HTERT RPE-1 (cell line): ENCODE results near the gene CCR5.
"Not testable (repeated sequence)": the region's sequence is repeated elsewhere in the genome, so short reads cannot be mapped to it uniquely, and the experiment has no call there.

Experiments used
- in situ Hi-C: fragments of 300-500 bp; cut with MboI; formaldehyde crosslinking; loops from 4 replicates; pipeline ENCODE4 v1.14.3; 2020; ENCODE audit warnings: low sequenced_read_pairs

The CCR5 gene

DNA sequence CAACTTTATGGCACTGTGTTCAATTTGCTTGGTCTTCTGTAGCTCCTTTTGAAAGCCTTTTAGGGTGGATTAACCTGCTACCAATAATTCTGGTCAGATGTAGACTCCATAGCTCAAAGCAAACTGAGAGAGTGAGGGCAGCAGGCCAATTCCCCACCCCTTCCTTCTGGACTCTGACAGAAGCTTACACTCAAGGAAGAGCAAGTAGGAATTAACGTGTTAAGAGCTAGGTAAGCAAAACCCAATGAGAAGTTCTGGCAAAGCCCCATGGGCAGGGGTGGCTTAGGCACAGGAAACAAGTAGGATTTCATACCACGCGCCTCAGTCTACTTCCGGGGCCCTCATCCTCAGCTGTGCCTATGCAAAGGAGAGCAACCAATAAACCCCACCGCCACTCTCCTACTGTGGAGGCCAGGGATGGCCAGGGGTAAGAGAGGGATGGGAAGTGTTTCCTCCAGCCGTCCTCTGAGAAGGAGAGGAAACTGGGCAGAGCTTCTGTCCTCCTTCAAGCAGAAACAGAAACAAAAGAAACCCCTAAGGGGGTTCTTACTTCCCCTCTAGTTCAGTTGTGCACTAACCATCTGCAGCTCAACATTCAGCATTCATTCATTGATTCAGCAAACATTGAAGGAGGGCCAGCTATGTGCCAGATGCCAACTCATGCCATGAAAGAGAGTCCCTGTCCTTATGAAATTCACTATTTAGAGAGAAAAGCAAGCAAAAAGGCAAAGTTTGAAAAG is 12.6 kb downstream of the CCR5 start:
- in situ Hi-C loops = no loop called here

DNA sequence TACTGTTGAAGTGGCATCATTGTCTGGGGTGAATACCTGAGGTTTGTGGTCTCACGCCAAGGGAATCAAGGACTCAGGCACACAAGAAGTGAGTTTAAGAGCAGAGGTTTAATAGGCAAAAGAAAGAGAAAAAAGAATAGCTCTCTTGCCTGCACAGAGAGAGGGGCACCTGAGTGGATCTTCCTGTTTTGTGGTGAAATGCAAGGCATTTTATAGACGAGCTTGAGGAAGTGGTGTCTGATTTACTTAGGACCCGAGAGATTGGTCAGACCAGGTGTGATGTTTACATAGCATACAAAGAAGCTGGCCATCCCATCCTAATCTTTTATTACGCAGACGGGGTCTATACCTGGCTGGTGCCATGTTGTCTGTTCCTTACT is 13.2 kb downstream of the CCR5 start:
- in situ Hi-C loops = no loop called here

DNA sequence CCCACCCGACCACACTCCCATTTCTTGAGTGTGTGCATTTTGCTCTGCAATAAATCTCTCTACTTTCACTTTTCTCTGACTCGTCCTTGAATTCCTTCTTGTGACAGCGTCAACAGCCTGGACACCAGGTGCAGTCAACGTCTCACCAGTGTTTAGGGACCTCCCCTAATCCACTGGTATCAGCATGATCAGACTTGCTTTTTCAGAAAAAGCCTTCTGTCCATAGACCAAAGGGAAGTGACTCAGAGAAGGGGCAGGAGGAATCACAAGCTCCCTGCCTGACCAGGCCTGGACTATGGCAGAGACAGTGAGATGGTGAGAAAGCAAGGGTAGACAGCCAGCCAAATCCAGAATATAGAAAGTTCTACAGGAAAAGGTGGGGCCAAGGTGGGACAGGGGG is 15.5 kb downstream of the CCR5 start:
- in situ Hi-C loops = no loop called here

DNA sequence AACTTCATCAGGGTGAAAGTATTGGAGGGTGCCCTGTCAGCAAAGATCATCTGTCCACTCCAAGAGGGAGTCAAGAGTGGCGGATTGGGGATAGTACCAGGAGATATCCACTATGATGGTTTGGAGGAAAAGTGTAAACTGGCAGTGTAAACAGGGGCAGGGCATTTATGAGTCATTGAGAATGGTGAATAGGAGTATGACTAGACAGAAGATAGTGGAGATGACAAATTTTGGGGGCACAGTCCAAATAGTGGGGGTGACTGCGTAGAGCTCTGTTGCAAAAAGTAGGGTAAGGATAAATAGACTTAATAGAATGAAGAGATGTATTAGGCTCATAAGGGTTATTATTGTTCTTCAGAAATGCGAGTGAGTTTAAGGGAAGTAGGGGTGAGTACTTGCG is 18.1 kb downstream of the CCR5 start:
- in situ Hi-C loops = not testable (repeated sequence)

DNA sequence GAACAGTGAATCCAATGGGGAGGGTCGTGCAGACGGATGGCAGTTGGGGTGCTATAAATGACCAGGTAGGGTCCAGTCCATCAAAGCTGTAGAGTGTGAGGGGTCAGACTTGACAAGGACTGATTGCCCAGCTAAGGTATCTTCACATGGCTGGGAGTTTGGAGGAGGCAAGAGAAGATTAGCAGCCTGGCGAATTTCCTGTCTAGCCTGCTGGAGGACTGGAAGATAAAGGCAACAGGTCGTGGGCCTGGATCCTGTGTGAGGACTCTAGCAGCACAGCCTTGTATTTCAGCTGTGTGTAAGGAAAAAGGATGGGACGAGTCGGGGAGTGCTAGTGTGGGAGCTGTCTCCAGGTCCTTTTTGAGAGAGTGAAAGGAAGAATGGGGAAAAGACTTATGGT is 18.6 kb downstream of the CCR5 start:
- in situ Hi-C loops = no loop called here

DNA sequence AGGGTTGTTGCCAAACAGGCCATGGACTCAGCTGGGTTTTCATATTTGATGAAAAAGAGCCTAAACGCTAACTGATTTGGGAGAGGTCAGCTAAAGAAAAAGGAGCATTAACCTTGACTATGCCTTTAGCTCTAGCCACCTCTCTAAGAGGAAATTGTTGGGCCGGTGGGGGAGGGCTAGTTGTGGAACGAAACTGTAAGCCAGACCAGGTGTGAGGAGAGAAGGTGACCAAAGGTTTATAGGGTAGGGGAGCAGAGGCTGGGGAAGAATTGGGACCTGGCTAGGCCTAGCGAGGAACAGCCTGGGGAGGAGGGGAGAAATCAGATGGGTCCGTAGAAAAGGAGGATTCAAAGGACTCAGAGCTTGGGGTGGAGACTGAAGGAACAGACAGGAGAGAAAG is 20.8 kb downstream of the CCR5 start:
- in situ Hi-C loops = not testable (repeated sequence)

DNA sequence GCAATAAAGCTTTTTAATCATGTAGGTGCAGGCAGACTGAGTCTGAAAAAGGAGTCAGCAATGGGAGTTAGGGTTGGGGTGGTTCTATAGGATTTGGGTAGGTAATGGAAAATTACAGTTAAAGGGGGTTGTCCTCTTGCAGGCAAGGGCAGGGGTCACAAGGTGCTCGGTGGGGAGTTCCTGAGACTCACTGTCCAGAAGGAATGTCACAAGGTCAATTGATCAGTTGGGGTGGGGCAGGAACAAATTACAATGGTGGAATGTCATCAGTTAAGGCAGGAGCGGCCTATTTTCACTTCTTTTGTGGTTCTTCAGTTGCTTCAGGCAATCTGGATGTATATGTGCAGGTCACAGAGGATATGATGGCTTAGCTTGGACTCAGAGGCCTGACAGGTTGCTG is 22.3 kb downstream of the CCR5 start:
- in situ Hi-C loops = no loop called here

DNA sequence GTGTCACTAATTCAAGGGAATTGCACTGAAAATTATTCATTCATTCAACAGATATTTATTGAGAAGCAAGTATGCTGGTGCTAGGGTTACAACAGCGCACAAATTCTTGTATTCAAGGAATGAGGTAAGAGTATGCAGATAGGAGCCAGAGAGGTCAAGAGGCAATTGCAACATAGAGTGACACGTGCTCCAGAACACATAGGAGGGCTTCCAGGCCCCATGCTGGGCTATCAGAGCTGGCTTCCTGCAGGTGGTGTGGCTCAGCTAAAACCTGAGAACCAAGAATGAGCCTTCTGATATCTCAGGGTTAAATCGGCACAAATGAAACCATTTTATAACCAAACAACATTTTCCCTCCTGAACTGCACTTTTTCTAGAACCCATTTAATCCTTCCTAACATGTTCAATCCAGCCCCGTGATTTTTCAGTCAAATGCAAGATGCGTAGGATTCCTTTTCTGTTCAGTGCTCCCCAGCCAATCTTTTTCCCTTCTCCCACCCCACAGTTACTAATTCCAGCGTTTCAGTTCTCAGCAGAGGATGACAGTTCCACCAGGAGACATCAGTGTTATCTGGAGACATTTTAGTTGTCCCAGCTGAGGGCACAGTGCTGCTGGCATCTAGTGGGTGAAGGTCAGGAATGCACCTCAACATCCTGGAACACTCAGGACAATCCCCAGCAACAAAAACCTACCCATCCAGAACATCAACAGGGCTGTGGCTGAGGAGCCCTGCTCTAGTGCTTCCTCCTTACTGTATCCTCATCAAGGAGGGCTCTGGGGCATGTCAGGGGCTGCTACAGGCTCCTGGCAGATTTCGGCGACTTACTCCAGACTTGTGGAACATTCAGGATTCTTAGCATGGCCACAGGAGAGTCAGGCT is 23.0 kb downstream of the CCR5 start:
- in situ Hi-C loops = no loop called here

DNA sequence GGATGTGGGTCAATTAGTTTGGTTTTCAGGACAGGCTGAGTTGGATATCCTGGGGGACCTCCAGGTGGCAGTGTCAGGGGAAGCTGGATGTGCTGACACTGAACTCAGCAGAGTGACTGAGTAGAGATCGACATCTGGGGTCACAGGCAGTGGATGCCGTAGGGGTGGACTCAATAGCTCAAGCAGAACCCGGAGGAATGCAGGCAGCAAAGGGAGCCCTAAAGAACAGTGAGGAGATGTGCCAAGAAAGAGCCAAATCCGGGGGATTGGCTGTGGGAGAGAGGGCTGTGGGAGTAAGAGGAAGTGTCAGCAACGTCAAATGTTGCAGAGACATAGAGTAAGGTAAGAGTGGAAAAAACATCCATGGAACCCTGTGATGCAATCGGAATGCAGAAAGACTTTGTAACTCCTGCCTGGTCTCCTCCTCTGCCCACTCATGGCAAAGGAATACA is 24.5 kb downstream of the CCR5 start:
- in situ Hi-C loops = no loop called here

DNA sequence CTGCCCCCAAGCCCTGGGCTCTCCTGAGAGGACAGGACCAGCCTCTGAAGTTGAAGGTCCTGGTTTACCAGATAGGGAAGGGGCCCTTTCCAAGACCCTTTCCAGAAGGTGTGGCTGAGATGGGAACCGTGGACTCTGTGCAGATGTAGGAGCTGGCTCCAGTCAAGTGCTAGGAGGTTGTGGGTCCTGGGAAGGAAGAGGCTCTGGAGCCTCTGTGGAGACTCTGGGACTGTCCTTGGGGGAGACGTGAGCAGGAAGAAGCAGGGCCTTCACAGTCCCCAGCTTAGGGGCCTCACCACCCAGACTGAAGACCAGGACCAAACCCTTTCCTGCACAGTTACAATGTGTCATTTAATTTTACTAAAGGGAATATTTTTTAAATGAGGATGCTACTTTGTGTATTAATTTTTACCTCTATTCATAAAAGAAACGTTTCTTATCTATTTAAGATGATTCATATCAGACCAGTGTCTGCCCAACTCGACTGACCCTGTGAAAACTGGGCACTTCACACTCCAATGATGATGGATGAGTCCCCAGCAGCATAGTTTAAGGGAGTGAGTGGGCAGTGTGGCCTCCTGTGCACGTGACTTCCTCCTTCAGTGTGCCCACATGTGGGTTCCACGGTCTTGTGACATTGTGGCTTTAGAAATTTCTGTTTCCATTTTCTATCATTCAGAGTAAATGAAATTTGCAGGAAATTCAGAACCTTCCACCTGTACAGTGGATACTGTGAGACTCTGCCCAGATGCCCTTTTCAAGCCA is 25.2 kb downstream of the CCR5 start:
- in situ Hi-C loops = no loop called here

DNA sequence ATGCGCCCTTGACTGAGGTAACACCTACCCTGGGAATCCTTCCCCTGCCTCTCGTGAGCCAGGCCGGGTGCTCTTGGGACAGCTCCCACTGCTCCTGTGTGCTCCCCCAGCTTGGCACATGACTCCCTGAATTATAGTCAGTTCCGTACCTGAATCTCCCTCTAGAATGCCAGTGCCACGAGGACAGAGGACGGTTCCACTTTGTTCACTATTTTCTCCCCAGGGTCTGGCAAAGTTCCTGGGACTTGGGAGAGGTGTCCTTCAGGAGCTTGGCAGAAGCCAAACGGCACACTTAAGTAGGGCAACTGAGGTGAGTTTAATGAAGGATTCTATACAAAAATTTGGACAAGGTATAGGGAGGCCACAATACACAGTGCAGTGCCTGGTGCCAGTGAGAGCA is 26.4 kb downstream of the CCR5 start:
- in situ Hi-C loops = no loop called here

DNA sequence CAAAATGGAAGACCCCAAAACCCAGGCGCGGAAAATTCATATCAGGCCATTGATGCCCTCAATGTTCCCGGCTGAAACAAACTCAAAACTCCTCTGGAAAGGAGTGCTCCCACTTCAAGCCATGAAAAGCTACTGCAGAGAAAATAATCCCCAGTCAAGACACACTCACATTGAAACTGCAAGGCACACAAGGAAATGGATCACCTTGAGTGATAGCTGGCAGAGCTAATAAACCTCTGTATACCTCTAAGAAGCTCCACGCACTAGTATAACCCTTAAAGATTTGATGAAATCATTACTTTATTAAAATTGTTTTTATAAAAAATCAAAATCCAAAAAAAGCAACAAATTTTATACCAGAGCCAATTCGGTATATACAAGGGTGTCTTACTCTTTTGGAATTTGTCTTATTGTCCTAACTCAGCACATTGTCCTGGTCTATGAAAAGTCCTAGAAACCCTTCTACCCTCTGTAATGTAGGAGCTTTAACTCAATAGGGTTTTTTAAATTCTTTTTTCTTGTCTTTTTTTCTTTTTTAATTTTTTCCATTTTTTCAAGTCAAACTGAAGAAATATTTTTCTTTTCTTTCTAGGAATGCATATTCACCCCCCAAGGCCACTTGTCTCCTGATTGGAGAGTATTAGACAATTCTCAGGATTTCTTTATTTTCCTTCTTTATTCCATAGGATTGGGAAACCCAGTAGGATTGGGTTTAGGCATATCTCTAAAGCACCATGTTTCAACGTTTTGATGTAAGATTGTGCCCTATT is 27.6 kb downstream of the CCR5 start:
- in situ Hi-C loops = no loop called here

DNA sequence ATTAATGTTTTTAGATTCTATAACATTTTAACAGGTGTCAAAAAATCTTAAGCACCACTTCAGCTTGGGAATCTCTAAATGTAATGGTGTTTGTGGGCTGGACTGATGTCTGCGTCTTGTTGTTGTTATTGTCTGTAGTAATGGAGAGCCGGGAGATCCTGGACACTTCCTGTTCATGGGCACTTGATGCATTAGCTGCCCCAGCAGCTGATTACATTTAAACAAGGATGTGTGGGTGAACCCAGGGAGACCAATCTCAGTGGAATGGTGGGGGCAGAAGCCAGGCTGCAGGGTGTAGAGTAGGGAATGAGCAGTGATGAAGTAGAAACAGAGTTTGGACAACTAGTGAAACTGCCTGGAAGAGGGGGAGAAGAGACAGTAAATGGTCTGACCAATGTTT is 28.4 kb downstream of the CCR5 start:
- in situ Hi-C loops = no loop called here

DNA sequence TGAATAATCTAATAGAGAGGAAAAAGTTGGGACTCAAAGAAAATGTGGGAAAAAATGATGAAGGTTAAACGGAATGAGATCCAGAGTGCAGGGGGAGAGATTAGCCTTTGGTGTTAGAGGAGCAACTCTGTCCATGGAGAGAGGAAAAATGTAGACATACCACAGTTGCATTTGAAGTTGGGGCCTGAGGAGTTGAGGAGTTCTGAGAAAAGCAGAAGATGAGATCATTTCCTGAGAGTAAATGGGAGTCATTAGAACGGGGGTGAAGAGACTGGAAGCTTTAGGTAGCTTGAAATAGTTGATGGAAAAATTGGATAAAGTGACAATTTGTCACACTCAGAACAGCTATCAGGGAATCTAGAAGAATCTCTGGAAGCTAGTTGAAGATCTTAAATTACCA is 28.8 kb downstream of the CCR5 start:
- in situ Hi-C loops = no loop called here

DNA sequence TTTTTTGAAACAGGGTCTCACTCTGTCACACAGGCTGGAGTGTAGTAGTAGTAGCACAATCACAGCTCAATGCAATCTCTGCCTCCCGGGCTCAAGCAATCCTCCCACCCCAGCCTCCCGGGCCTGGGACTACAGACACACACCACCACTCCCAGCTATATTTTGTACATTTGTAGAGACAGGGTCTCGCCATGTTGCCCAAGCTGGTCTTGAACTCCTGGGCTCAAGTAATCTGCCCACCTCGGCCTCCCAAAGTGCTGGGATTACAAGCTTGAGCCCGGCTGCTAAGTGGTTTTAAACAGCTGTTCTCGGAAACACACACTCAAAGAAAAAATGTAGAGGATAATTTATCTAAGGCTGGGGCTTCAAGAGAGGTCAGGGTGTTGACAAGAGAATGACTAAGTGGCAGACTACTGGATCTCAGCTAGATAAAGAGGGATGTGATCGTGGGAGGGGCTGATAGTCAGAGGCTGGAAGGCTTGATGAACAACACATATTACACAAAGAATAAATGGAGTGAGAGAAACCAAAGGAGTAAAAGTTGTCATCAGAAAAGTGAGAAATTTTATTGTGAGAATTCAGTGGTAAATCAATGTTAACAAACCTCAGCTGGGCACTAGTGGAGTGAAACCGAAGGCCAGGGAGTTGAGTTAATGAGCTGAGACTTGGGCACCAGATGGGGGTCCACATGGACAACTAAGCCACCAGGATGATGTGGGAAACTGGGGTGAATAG is 29.4 kb downstream of the CCR5 start:
- in situ Hi-C loops = no loop called here

DNA sequence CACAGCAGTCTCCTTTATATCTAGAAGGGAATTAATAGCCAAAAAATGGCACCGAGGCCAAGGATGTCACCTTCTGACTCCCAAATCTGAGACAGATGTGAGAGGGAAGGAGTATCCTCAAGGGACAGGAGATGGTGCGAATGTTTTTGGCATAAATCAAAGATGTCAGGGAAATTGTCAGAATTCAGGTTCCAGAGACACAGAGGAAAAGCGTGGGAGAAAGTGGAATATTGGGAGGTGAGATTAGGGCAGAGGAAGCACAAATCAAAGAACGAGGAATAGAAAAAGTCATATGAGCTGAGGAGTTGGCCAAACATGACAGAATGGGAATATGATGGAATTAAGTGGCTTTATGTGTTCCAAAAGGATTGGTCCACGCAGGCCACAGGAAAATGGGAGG is 30.1 kb downstream of the CCR5 start:
- in situ Hi-C loops = no loop called here

DNA sequence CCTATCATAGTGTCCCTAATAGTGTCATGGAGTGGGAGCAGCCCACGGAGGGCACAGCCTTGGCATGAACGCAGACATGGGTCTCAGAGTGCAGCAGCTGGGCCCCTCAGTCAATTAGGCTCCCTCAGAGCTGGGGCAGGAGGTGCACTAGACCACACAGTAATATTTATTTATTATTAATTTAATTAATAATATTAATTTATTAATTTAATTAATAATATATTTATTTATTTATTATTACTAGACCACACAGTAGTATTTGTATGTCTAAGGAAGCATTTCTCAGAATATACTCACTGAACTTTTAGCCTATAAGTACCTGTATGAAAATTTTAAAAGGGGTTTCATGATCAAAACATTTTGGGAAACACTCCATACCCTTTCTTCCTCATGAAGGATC is 30.8 kb downstream of the CCR5 start:
- in situ Hi-C loops = no loop called here

DNA sequence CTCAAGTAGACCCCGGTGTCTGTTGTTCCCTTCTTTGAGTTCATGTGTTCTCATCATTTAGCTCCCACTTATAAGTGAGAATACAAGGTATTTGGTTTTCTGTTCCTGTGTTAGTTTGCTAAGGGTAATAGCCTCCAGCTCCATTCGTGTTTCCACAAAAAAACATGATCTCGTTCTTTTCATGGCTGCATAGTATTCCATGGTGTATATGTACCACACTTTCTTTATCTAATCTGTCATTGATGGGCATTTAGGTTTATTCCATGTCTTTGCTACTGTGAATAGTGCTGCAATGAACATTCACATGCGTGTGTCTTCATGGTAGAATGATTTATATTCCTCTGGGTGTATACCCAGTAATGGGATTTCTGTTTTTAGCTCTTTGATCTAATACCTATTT is 32.2 kb downstream of the CCR5 start:
- in situ Hi-C loops = not testable (repeated sequence)

DNA sequence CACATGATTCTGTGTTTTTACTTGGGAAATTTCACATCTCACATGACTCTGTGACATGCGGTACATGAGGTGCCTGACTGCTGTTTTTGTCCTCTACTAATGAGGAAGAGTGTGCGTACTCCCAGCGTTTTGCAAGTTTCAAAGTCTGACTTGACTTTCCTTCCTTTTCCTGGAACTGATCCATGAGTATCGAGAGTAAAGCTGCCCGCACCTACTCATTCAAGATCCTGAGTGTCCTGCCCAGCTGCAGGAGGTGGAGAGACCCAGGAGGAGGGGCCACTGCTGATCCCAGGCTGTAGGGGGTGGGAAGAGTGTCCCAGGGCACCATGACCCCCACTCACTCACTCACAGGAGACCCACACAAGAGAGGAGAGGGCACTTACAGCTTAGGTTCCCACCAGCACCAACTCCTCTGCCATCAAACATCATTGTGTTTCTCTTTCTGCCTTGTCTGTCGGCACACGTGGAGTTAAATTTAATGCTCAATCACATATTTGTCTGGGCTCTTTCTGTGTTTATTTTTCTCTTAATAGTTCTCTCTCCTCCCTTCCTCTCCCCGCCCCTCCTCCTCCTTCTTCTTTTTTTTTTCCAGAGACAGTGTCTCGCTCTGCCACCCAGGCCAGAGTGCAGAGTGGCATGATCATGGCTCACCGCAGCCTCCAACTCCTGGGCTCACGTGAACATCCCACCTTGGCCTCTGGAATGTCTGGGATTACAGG is 34.7 kb downstream of the CCR5 start:
- in situ Hi-C loops = no loop called here

DNA sequence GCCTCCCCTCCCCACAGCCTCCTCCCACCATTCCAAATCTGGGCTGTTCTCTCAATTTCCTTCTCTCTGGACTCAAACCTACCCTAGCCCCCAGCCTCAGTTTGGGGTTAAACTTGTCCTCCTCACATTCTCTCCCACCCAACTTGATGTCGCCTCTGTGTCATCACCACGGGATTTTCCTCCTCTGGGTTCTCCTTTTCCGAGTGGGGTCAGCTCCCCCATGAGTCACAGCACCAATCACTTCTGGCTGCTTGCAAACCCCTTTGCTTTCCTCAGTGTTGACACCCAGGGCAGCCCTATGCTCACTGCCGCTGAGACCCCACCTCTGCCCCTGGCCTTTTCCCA is 35.7 kb downstream of the CCR5 start:
- in situ Hi-C loops = no loop called here
